HEK293T (cell line): ENCODE data around the gene BET1L.
A peak's percentile ranks its signal among the peaks of the same experiment; 100 is the strongest.

Experiments used
- CTCF ChIA-PET: fragments of 350-600 bp; formaldehyde crosslinking; extraction: SDS; loops from one replicate; lab custom pipeline; 2021; ENCODE audit warnings: antibody characterized with exemption, inconsistent platforms; lab: Yijun Ruan, JAX
- POLR2A ChIA-PET: fragments of 350-600 bp; formaldehyde crosslinking; extraction: SDS; loops from one replicate; lab custom pipeline; 2020; ENCODE audit warnings: antibody characterized with exemption, inconsistent platforms; lab: Yijun Ruan, JAX
- DNase-seq: peaks from one replicate; pipeline ENCODE4 v3.0.0; 2012; ENCODE audit warnings: mixed read lengths; ENCODE audit errors: extremely low spot score
- ARNT ChIP-seq: fragments of 450-650 bp; IDR thresholded peaks from 2 replicates; pipeline ENCODE4 v1.6.1; 2017; ENCODE audit warnings: mild to moderate bottlenecking
- BHLHE40 ChIP-seq: fragments of 450-650 bp; IDR thresholded peaks from 2 replicates; pipeline ENCODE4 v1.6.1; 2016; ENCODE audit warnings: mild to moderate bottlenecking, moderate library complexity, borderline replicate concordance
- CTBP1 ChIP-seq: fragments of 450-650 bp; IDR thresholded peaks from 2 replicates; pipeline ENCODE4 v1.6.1; 2016; ENCODE audit warnings: borderline replicate concordance
- ELF4 ChIP-seq: fragments of 450-650 bp; IDR thresholded peaks from 2 replicates; pipeline ENCODE4 v1.6.1; 2017; ENCODE audit warnings: antibody characterized with exemption
- FOXA1 ChIP-seq: fragments of 450-650 bp; IDR thresholded peaks from 2 replicates; pipeline ENCODE4 v1.6.1; 2016; ENCODE audit warnings: mild to moderate bottlenecking
- FOXK2 ChIP-seq: fragments of 450-650 bp; IDR thresholded peaks from 2 replicates; pipeline ENCODE4 v1.6.1; 2016; ENCODE audit warnings: mild to moderate bottlenecking
- FOXM1 ChIP-seq: fragments of 450-650 bp; IDR thresholded peaks from 2 replicates; pipeline ENCODE4 v1.6.1; 2017; ENCODE audit warnings: mild to moderate bottlenecking, borderline replicate concordance
- HDGF ChIP-seq: fragments of 450-650 bp; IDR thresholded peaks from 2 replicates; pipeline ENCODE4 v1.6.1; 2017; ENCODE audit warnings: antibody characterized with exemption, borderline replicate concordance
- L3MBTL2 ChIP-seq: fragments of 450-650 bp; conservative IDR thresholded peaks from 2 replicates; pipeline ENCODE4 v1.6.1; 2016; ENCODE audit warnings: mild to moderate bottlenecking
- LEF1 ChIP-seq: fragments of 450-650 bp; IDR thresholded peaks from 2 replicates; pipeline ENCODE4 v1.6.1; 2017; ENCODE audit warnings: mild to moderate bottlenecking, borderline replicate concordance
- NFRKB ChIP-seq: fragments of 450-650 bp; IDR thresholded peaks from 2 replicates; pipeline ENCODE4 v1.6.1; 2016; ENCODE audit warnings: mild to moderate bottlenecking, moderate library complexity
- PKNOX1 ChIP-seq: fragments of 450-650 bp; IDR thresholded peaks from 2 replicates; pipeline ENCODE4 v1.6.1; 2016
- SP1 ChIP-seq: fragments of 450-650 bp; IDR thresholded peaks from 2 replicates; pipeline ENCODE4 v1.6.1; 2017
- SUZ12 ChIP-seq: fragments of 450-650 bp; IDR thresholded peaks from 2 replicates; pipeline ENCODE4 v1.6.1; 2016; ENCODE audit warnings: mild to moderate bottlenecking
- TARDBP ChIP-seq: fragments of 450-650 bp; IDR thresholded peaks from 2 replicates; pipeline ENCODE4 v1.6.1; 2016
- ZNF384 ChIP-seq: fragments of 450-650 bp; IDR thresholded peaks from 2 replicates; pipeline ENCODE4 v1.6.1; 2016

The BET1L gene

GRCh38 chr11:236774-237767 is 29.9 kb upstream of the BET1L start, which contains the start of gene PSMD13:
PSMD13 (plus strand) TSS chr11:236976; CDS start chr11:237050, 74 bp downstream.
- peak; percentile 90 for DNase-seq
- ChIA-PET POLR2A (interaction anchor here (0.6 to 2.8 kb wide), 6 partner anchors 12 to 213 kb away, joined by 3 to 14 read pairs (median 3); partner anchors contain the start of genes BET1L, PTDSS2 and RIC8A), CTCF (interaction anchor here (0.9 kb wide), 1 partner anchor 12 kb away, joined by 3 read pairs; no protein-coding TSS in a partner anchor)
- TF ChIP-seq L3MBTL2, result peak; percentile 82
- 0 out of 2 replicates have a peak, but pooled peaks have one; percentile 10 for TF ChIP-seq PKNOX1
- TF ChIP-seq CTBP1, result no peak
- no peak for TF ChIP-seq TARDBP
- TF ChIP-seq FOXK2, result no peak

GRCh38 chr11:235997-236773 is 29.0 kb upstream of the BET1L start, which contains the start of gene SIRT3:
SIRT3 (minus strand) TSS chr11:236342; CDS start chr11:236328, 14 bp downstream.
- CTCF ChIA-PET, result no interaction called here
- TF ChIP-seq FOXK2, result no peak
- POLR2A ChIA-PET, result interaction anchor here (1.8 to 2.8 kb wide), 2 partner anchors 14 to 29 kb away, joined by 8 to 14 read pairs; partner anchors contain the start of genes BET1L and RIC8A
- DNase-seq, result peak; percentile 95

- no peak for DNase-seq
- TF ChIP-seq HDGF, result no peak
- TF ChIP-seq L3MBTL2, result 0 out of 2 replicates have a peak, but pooled peaks have one; percentile 27
- ChIA-PET CTCF (no interaction called here), POLR2A (interaction anchor here (2.2 kb wide), 1 partner anchor 28 kb away, joined by 9 read pairs; the partner anchor contains the start of genes BET1L and RIC8A)
Observed at GRCh38 chr11:235609-235996, 28.4 kb upstream of the BET1L start.

- ChIA-PET POLR2A (interaction anchor here (2.2 kb wide), 1 partner anchor 28 kb away, joined by 9 read pairs; the partner anchor contains the start of genes BET1L and RIC8A), CTCF (no interaction called here)
- DNase-seq, result no peak
- TF ChIP-seq L3MBTL2, result no peak
- TF ChIP-seq SUZ12, result no peak
- TF ChIP-seq ELF4, result no peak
- no peak for TF ChIP-seq SP1
- TF ChIP-seq NFRKB, result no peak
- TF ChIP-seq FOXA1, result no peak
- TF ChIP-seq ARNT, result no peak
- no peak for TF ChIP-seq HDGF
- TF ChIP-seq LEF1, result no peak
- TF ChIP-seq TARDBP, result no peak
Observed at GRCh38 chr11:235180-235579, 28.0 kb upstream of the BET1L start.

GRCh38 chr11:232783-233565 is 25.8 kb upstream of the BET1L start:
- no peak for DNase-seq
- ChIA-PET POLR2A (no interaction called here), CTCF (no interaction called here)
- TF ChIP-seq CTBP1 (no peak), HDGF (no peak), ARNT (no peak), LEF1 (no peak), TARDBP (no peak), PKNOX1 (no peak), SUZ12 (no peak), BHLHE40 (no peak), SP1 (no peak), FOXM1 (no peak), L3MBTL2 (no peak), ZNF384 (no peak), NFRKB (no peak), FOXA1 (no peak), ELF4 (no peak), FOXK2 (no peak)

- ChIA-PET POLR2A (interaction anchor here (1.3 kb wide), 1 partner anchor 23 kb away, joined by 7 read pairs; the partner anchor contains the start of genes BET1L and RIC8A), CTCF (no interaction called here)
- DNase-seq, result no peak
Observed at GRCh38 chr11:230431-230830, 23.2 kb upstream of the BET1L start.

More at GRCh38 chr11:230431-230830, 23.2 kb upstream of the BET1L start:
- TF ChIP-seq ZNF384, result no peak
- TF ChIP-seq L3MBTL2, result no peak
- no peak for TF ChIP-seq LEF1
- no peak for TF ChIP-seq TARDBP
- no peak for TF ChIP-seq CTBP1
- TF ChIP-seq BHLHE40, result no peak
- no peak for TF ChIP-seq SUZ12
- no peak for TF ChIP-seq FOXA1
- no peak for TF ChIP-seq FOXK2
- TF ChIP-seq ARNT, result no peak
- no peak for TF ChIP-seq NFRKB
- TF ChIP-seq SP1, result no peak
- TF ChIP-seq ELF4, result no peak
- no peak for TF ChIP-seq PKNOX1
- no peak for TF ChIP-seq FOXM1
- no peak for TF ChIP-seq HDGF
